NCI-H1694 treated with DMSO at 0.1 percent for 48 hours (cell line): ENCODE results near the gene UBE2F.
"Not testable (repeated sequence)": the region's sequence is repeated elsewhere in the genome, so short reads cannot be mapped to it uniquely, and the experiment has no call there.

Experiments
- DNase-seq: peaks from one replicate; lab custom pipeline; 2025; lab: John Stamatoyannopoulos, UW

UBE2F gene

GRCh38 chr2:238019962-238020361 is 53.1 kb downstream of the UBE2F start:
- peak; percentile 50 for DNase-seq

- no peak for DNase-seq
These were observed 54.0 kb downstream of the UBE2F start for GRCh38 chr2:238020816-238021215.

- DNase-seq = no peak
These were observed 54.5 kb downstream of the UBE2F start for GRCh38 chr2:238021327-238021726.

GRCh38 chr2:238022594-238023157 is 55.9 kb downstream of the UBE2F start:
- no peak for DNase-seq

DNA sequence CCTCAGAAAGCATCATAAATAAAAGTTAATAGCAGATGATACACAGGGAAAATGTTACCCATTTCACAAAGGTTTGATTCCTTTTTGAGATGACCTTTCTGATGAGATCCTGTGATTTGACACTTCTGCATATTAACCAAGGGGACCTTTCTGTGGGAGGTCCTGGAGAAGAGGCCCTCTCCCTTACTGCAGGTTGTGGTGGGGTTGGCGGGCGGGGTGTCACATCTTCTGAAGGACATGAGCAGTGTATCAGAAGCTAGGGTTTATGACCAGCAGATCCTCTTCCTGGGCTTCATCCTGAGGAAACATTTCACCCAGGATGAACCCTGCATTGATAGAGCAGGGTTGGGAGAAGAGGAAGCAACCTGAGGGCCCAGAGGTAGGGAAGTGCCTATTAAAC is 56.8 kb downstream of the UBE2F start:
- no peak for DNase-seq

DNA sequence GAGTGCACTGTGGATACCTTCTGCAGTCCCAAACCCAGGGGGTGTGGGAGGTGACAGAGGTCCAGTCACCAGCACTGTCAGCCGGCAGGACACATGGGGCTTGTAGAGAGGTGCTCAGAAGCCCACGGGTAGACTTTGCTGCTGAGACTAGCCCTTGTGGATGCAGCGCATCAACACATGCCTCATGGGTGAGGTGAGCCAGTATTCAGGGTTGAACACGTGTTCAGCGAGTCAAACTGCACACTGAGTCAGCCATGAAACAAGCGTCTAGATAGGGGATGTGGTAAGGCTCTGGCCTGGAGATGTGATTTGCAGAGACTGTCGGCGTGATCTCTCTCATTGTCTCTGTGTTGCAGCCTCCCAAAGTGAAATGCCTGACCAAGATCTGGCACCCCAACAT is 58.2 kb downstream of the UBE2F start:
- no peak for DNase-seq

- DNase-seq = no peak
These were observed 59.0 kb downstream of the UBE2F start for GRCh38 chr2:238025741-238026360.

GRCh38 chr2:238027058-238027457 is 60.2 kb downstream of the UBE2F start:
- DNase-seq = no peak

DNA sequence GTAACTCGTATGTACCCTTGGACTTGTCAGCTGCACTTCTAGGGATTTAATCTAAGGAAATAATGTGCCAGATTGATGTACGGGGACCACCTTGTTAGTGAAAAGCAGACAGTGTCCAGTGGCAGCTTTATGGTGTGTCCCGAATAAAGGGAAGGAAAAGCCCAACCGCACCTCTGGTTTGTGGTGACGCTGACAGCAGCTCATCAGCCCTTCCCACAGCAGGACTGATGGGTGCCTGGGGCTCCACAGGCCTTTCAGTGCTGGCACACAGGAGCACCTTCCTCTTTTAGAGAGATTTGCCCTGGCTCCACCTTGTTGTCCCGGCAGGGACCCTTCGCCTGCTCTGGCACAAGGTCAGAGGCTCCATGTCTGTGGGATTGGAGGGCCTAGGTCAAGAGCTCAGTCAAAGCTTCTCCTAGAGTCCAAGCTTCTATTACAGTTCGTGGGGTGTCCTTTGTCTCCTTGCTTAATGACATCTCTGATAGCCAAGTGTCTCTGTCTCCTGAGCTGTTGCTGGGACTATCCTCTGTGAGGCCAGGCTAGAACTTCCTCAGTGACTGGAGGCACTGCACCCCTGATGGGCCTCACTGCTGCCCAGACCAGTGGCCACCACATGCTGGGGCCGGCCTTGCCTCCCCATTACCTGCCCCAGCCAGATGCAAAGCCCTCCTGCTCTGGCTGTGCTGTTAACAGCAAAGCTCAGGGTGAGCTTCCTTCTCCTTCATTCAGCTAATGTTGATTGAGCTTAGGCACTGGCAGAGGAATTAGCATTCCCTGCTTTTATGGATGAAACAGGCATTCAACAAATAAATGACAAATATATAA is 61.0 kb downstream of the UBE2F start:
- no peak for DNase-seq

GRCh38 chr2:238029853-238030252 is 63.0 kb downstream of the UBE2F start:
- no peak for DNase-seq

DNA sequence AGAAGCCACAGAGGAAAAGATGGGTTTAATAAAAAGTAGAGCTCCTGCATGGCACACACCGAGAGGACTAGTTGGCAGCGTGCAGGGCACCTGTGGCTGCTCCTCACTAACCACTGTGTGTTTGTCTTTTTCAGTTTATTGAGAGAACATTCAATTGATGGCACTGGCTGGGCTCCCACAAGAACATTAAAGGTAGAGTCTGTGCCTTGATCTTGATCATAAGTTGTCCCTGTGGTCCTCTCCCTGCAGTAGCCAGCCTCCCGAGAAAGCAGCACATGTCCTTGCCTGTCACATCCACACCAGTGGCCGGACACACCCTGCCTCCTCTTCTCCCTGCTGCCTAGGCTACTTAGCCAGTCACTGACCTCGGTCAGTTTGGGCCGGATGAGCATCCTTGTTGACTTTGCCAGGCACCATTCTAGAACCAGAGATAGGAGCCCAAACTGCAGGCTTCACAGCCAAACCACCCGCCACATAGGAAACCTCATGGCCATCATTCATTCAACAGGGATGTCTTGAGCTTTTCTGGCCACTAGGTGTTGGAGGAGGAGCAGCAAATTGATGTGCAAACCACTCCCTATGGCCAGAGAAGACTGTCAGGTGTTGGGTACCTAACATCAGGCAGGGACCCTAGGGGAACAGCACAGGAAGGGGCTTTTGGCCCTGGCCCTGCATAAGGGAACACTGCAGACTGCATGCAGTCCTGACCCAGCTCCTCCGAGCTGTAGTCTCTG is 63.8 kb downstream of the UBE2F start:
- DNase-seq = no peak

GRCh38 chr2:238031751-238032150 is 64.9 kb downstream of the UBE2F start:
- no peak for DNase-seq

DNA sequence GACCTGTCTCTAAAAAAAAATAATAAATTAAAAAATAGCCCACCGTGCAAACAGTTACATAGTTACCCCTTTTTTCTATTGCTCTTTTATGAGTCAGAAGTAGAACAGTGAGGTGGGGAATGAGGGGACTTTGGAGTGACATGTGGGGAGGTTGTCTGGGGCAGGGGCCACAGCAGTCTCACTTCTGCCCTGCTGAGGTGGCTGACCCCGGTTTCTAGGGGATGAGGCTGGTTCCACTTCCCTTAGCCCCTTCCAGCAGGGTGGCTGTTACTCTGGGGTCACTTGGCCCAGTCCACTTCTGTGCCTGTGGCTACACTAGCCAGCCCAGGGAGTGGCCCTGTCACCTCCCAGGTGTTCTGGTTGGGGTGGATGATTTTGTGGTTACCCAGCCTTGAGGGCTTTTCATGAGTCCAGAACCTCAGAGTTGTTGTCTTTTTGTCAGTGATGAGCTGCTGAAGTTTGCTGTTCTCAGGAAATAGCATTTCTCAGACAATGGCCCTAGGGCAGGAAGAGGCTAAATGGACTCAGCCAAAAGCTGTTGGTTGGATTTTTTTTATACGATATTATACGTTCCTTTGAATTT is 66.0 kb downstream of the UBE2F start:
- no peak for DNase-seq

DNA sequence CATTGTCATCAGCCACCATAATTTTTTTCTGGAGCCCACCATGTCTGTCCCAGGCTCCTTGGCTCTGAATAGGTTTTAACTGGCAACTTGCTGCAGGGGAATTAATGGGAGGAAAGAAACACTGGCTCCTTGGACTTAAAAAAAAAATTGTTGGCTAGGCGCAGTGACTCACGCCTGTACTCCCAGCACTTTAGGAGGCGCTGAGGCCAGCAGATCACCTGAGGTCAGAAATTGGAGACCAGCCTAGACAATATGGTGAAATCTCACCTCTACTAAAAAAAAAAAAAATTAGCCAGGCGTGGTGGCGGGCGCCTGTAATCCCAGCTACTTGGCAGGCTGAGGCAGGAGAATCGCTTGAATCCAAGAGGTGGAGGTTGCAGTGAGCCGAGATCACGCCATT is 67.2 kb downstream of the UBE2F start:
- DNase-seq = not testable (repeated sequence)

DNA sequence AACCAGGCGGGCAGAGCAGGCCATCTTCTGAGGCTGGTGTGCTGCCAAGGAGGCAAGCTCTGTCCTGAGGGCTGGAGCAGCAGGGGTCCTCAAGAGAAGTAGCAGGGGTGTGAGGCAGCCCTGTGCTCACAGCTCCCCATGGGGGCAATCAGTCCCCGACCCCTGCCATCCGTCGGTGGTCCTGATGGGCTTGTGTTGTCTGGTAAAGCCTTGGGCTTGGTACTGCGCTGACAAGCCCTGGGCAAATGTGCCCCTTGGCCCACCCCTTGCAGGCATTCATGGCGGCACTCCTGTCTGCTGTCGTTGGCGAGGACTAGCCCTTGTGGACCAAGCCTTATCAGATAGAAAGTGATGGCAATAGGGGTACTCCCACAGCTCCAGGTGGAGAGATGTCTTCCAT is 71.4 kb downstream of the UBE2F start:
- DNase-seq = no peak

DNA sequence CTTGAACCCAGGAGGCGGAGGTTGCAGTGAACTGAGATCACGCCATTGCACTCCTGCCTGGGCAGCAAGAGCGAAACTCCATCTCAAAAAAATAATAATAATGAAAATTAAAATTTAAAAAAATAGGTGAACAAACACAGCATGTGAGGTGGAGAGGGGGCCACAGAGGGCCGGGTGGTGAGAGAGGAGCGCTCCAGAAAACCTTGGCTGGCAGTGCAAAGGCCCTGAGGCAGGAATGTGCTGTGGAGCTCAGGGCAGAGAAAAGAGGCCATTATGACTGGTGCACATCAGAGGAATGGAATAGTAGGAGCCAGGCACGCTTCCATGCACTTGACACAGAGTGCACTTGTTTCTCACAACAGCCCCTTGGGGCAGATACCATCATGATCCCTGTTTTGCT is 72.3 kb downstream of the UBE2F start:
- DNase-seq = no peak

DNA sequence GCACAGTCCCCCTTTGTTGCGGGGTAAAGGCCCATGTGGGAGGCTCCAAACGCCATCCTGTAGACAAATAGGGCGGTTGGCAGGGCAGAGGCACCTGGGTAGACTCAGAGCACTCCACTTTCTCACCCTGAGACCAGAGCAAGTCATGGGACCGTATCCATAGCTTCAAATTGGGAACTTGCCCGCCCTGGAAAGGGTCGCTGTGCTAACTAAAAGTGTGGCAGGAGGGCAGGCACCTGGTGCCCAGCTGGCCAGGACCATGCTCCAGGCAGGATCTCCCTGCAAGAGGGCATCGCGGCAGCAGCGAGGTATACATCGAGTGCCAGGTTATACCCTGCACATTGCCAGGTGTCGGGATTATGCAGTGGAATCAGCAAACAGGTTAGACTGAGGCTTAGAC is 73.2 kb downstream of the UBE2F start:
- DNase-seq = no peak

DNA sequence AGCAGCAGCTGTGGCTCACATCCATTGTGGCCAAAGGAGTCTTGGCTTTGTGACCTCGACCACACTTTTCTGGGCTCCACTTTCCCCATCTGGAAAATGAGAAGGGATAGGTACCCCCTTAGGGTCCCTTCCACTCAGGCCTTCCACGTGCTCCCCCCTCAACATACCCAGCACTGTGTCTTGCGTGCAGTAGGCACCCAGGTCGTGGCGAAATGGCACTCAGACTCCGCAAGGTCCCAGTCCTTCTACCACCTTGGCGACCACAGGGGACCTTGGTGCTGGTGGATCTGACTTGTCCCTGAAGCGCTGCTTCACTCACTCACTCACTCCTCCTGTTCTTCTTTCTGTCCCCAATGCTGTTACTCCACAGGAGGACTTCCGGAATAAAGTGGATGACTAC is 74.1 kb downstream of the UBE2F start:
- DNase-seq = no peak

DNA sequence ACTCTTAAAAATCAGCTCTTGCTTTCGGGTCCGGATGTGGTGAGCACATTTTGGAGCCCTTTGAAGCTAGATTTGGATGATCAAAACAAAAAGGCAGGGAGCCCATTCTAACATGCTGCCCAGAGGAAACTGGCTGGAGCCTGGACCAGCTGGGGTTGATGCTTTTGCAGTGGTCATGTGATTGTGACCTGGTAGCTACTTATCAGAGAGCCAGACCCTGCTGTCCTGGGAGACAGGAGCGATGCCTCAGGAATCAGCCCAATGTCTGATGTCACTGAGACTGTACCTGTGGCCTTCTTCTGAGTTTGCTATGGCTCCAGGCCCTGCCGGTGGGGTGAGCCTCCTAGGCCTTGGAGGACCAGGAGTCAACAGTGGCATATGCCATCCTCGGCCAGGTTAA is 75.3 kb downstream of the UBE2F start:
- no peak for DNase-seq

GRCh38 chr2:238042849-238043584 is 76.2 kb downstream of the UBE2F start:
- DNase-seq = no peak

GRCh38 chr2:238043851-238044250 is 77.0 kb downstream of the UBE2F start:
- DNase-seq = no peak

- no peak for DNase-seq
These were observed 78.8 kb downstream of the UBE2F start for GRCh38 chr2:238045575-238045974.
